GM10266 (cell line): ENCODE results near the gene OPCML.

ENCODE experiments used
- DNase-seq: peaks from one replicate; pipeline ENCODE4 v3.0.0; 2012; ENCODE audit errors: extremely low spot score
- TF ChIP-seq, protein P1 (sequence below): IDR thresholded peaks from 2 replicates; pipeline ENCODE4 v1.5.1; 2012; ENCODE audit warnings: mild to moderate bottlenecking, low read depth; ENCODE audit not compliant: control insufficient read depth, insufficient read depth; ENCODE audit errors: missing control alignments

Gene OPCML

DNA sequence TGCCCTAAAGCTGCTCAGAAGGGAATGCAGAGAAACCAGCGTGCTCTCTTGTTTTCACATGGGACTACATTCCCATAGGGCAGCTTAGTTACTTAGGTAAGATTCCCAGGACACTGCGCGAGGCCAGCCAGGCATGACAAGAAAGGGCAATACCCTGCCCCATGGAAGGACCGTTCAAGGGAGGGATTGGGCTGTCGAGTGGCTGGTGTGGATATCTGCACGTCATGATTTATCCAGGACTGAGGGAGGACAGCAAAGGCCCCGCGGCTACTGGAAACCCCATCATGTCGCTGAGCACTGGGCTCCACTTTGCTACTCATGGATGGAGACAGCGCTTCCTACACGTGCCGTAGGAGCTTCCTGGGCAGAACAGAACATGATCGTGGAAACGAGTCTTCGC lies 169.4 kb downstream of the OPCML start:
- no peak for DNase-seq
- TF ChIP-seq, protein P1, sequence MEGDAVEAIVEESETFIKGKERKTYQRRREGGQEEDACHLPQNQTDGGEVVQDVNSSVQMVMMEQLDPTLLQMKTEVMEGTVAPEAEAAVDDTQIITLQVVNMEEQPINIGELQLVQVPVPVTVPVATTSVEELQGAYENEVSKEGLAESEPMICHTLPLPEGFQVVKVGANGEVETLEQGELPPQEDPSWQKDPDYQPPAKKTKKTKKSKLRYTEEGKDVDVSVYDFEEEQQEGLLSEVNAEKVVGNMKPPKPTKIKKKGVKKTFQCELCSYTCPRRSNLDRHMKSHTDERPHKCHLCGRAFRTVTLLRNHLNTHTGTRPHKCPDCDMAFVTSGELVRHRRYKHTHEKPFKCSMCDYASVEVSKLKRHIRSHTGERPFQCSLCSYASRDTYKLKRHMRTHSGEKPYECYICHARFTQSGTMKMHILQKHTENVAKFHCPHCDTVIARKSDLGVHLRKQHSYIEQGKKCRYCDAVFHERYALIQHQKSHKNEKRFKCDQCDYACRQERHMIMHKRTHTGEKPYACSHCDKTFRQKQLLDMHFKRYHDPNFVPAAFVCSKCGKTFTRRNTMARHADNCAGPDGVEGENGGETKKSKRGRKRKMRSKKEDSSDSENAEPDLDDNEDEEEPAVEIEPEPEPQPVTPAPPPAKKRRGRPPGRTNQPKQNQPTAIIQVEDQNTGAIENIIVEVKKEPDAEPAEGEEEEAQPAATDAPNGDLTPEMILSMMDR, result no peak

DNA sequence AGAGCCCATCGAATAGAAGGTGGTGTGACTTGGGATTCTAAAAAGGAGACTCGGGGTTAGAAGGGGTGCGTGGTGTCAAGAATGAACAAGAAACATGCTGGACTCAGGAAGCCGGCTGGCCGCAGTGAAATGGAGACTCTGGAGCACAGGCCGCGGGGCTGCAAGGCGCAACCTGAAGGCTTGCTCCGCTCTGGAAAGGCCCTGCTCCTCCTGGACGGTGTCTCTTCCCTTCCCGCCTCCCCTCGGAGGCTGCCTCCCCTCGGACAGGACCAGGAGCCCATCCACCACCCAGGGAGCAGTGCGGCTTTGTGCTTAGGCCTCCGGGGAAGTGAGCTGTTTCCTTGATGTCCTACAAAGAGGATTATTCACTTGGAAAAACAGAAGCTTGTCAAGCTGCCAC lies 170.1 kb downstream of the OPCML start:
- no peak for DNase-seq
- TF ChIP-seq, protein P1, result no peak

DNA sequence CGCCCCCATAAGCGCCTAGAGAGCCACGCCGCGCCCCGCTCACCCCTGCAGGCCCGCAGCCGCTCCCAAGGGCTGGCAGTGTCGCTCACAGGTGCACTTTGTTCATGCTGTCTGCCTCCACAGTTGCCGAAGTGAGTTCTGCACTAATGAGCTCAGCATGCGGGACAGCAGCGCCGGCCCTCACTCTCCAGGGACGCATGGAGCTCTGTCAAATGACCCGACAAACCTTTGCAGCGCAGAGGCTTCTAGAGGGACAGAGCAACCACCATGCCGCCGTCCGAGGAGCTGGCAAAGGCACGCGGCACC lies 170.7 kb downstream of the OPCML start:
- no peak for DNase-seq
- TF ChIP-seq, protein P1, result no peak

DNA sequence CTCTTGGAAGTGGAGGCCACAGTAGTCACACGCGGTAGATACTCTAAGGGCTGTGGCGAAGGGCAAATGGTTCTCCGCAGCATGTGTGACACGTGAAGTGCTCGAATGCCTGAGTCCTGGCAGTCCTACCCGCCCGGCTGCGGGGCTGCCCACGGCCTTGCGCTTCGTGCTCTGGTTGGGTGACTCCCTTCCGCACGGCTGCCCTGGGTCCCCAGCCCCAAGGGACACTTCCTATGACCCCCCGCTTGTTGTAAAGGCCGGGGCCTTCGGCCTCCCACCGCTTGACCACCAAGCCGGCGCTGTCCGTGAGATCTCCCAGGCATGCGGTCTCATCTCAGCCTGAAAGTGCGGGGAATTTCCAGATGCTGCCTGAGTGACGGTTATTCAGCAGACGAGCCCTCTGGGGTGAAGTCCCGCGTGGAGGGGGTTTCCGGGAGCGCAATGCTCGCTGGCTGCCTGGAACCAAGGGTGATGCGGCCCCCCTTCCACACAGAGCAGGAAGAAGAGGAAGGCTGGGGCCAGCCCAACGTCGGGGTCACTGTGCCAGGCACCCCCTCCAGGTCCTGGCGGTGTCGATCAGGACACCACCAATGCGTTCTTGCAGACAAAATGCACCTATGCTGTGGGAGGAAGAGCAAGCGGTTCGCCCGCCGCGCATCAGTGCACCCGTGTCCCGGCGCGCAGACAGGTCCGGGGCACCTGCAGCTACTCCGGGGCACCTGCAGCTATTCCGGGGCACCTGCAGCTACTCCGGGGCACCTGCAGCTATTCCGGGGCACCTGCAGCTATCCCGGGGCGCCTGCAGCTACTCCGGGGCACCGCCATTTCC lies 171.2 kb downstream of the OPCML start:
- DNase-seq, result no peak
- TF ChIP-seq, protein P1, result no peak

DNA sequence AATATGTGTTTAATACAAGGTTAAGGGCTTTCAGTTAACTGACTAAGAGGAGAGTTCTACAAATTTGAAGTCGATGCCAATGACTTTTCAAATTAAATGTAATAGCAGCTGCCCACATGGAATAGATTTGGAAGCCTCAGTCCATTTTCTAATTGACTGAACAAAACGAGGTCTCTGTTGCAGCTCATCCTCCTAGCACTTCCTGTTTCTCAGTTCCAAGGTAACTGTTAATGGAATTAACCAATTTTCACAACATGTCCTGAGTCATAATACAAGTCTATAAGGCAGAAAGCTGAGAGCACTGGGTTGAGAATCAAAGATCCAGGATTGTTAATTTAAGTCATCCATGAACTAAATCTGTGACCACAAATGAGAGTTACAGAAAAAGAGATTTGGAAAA lies 177.2 kb downstream of the OPCML start:
- TF ChIP-seq, protein P1, result no peak
- DNase-seq, result no peak

DNA sequence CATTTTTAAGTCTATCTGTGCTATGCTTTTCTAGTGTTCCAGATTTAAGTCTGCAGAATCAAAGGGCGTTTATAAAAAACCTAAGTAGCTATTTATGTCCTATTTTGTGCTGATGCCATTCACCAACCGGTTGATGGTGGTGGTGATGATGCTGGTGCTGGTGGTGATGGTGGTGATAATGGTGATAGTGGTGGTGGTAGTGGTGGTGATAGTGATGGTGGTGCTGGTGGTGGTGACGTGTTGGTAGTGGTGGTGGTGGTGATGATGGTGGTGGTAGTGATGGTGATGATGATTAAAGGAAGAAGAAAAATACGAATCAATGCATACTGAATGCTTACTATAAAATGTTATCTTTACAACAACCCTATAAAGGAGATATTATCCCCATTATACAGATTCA lies 178.2 kb downstream of the OPCML start:
- TF ChIP-seq, protein P1, result no peak
- DNase-seq, result no peak

DNA sequence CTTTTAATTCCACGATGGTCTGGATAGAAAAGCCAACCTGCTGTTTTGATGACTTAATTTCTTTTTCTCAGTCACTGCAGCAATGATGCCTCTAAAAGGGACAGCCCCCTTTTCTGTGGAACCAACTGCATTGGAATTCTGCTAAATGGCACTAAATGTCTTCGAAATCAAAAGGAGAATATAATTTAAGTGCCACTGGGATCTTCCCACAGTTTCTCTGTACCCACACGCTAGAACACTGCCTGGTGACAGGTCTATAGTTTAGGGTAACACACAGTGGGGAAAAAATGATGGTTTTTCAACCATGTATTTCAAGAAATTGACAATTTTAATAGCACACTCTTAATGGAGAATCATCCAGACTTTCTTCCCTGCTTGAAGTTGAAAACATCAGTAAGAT lies 182.3 kb downstream of the OPCML start:
- TF ChIP-seq, protein P1, result no peak
- no peak for DNase-seq
